GM21367 (cell line): ENCODE results near the gene SHROOM3.
"Not testable (repeated sequence)": the region's sequence is repeated elsewhere in the genome, so short reads cannot be mapped to it uniquely, and the experiment has no call there.

Experiments
- ATAC-seq: cut with Tn5 transposase; IDR thresholded peaks from one replicate; pipeline ENCODE4 v1.9.1; 2021; ENCODE audit not compliant: unreplicated experiment

SHROOM3 gene

GRCh38 chr4:76589872-76590797 lies 155.1 kb downstream of the SHROOM3 start:
- ATAC-seq, result no peak

GRCh38 chr4:76590798-76591281 lies 155.8 kb downstream of the SHROOM3 start:
- no peak for ATAC-seq

GRCh38 chr4:76591992-76592391 lies 157.0 kb downstream of the SHROOM3 start:
- ATAC-seq, result no peak

- ATAC-seq, result no peak
Observed at GRCh38 chr4:76592460-76592859, 157.4 kb downstream of the SHROOM3 start.

- ATAC-seq, result no peak
Observed at GRCh38 chr4:76594173-76594572, 159.1 kb downstream of the SHROOM3 start.

GRCh38 chr4:76595435-76595834 lies 160.4 kb downstream of the SHROOM3 start:
- ATAC-seq, result no peak

- ATAC-seq, result no peak
Observed at GRCh38 chr4:76596713-76597112, 161.7 kb downstream of the SHROOM3 start.

GRCh38 chr4:76597423-76597979 lies 162.5 kb downstream of the SHROOM3 start:
- ATAC-seq, result no peak

GRCh38 chr4:76600447-76600846 lies 165.4 kb downstream of the SHROOM3 start:
- ATAC-seq, result no peak

- ATAC-seq, result no peak
Observed at GRCh38 chr4:76601791-76602190, 166.8 kb downstream of the SHROOM3 start.

GRCh38 chr4:76605099-76605563 lies 170.1 kb downstream of the SHROOM3 start:
- no peak for ATAC-seq

- no peak for ATAC-seq
Observed at GRCh38 chr4:76606645-76607265, 171.7 kb downstream of the SHROOM3 start.

GRCh38 chr4:76607266-76607799 lies 172.3 kb downstream of the SHROOM3 start:
- peak; percentile 94 for ATAC-seq

- ATAC-seq, result peak; percentile 19
Observed at GRCh38 chr4:76607846-76608245, 172.8 kb downstream of the SHROOM3 start.

GRCh38 chr4:76608549-76608948 lies 173.5 kb downstream of the SHROOM3 start:
- ATAC-seq, result not testable (repeated sequence)

- no peak for ATAC-seq
Observed at GRCh38 chr4:76610751-76611547, 175.9 kb downstream of the SHROOM3 start.

- no peak for ATAC-seq
Observed at GRCh38 chr4:76611616-76612207, 176.7 kb downstream of the SHROOM3 start.

GRCh38 chr4:76614589-76614988 lies 179.6 kb downstream of the SHROOM3 start:
- no peak for ATAC-seq

GRCh38 chr4:76615999-76616398 lies 181.0 kb downstream of the SHROOM3 start:
- ATAC-seq, result no peak

GRCh38 chr4:76616526-76616925 lies 181.5 kb downstream of the SHROOM3 start:
- ATAC-seq, result no peak
